GM21381 (cell line): Measurements from ENCODE around the gene KDM4B.

Experiments
- ATAC-seq: cut with Tn5 transposase; IDR thresholded peaks from one replicate; pipeline ENCODE4 v1.9.1; 2021; ENCODE audit warnings: mild to moderate bottlenecking, moderate library complexity; ENCODE audit not compliant: unreplicated experiment

The KDM4B gene

GRCh38 chr19:5119297-5119998, 150.5 kb downstream of the KDM4B start:
- no peak for ATAC-seq

DNA sequence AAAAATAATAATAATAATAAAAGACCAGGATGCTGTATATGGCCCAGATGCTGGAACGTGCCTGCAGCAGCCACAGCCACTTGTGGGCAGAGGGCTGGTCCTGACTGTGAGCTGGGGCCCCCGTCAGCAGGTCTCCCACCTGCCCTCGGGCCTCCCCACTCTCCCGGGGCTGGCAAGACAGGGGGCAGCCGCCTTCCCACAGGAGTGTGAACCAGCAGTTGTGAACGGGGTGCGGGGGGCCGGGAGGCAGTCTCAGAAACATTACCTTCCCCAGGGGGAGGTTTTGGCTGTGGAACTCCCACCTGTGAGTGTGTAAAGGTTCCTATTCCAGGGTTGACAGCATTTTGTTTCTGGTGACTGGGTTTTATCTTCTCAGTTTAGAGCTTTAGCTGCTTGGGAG, 151.4 kb downstream of the KDM4B start:
- ATAC-seq, result no peak

DNA sequence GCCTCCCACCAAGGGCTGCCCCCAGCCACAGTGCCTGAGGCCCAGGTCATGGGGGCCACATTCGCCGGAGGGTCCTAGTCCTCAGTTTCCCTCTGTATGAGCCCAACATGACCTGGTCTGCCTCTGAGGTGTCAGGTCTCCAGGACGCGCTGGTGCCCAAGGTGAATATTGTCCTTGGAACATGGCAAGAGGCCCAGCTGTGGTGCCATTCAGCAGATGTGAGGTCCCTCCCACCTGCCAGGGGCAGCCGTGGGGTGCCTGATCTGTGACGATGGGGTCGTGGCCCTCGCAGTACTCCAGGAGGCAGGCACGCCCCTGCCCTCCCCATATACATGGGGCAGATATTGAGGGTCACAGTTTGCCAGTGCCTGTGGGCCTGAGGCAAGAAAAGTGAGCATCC, 151.9 kb downstream of the KDM4B start:
- no peak for ATAC-seq

- no peak for ATAC-seq
These were observed 152.6 kb downstream of the KDM4B start for GRCh38 chr19:5121266-5122120.

DNA sequence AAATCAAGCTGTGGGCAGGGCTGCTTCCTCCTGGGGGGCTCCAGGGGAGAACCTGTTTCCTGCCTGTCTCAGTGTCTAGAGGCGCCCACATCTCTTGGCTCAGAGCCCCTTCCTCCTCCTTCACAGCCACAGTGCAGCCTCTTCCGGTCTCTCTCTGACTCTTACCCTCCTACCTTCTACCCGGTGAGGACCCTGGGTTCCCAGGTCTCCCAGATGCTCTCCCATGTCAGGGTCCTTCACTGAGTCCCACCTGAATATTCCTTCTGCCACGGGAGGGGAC, 153.1 kb downstream of the KDM4B start:
- ATAC-seq, result no peak

- ATAC-seq, result no peak
These were observed 153.9 kb downstream of the KDM4B start for GRCh38 chr19:5122671-5123409.

- no peak for ATAC-seq
These were observed 154.7 kb downstream of the KDM4B start for GRCh38 chr19:5123646-5124045.

GRCh38 chr19:5124111-5124855, 155.4 kb downstream of the KDM4B start:
- no peak for ATAC-seq

DNA sequence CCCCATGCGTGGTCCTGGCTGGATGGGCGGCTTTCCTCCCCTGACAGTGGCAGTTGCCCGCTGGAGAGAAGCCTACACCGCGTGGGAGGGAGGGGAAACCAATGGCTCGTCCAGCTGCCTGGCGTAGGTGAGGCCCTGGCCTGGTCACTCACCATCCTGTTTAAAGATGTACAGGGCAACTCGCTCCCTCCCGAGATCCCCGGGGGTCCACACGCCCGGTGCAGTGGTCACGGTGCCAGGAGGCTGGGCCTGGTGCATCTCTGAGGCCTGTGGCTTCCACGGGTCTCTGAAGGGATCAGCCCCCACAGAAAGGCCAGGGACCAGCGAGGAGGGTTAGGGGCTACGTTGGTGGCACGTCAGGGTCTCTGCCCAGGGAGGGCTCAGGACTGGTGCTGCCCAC, 156.5 kb downstream of the KDM4B start:
- no peak for ATAC-seq

GRCh38 chr19:5125797-5126497, 157.0 kb downstream of the KDM4B start:
- no peak for ATAC-seq

GRCh38 chr19:5126498-5127223, 157.7 kb downstream of the KDM4B start:
- ATAC-seq, result no peak

- ATAC-seq, result no peak
These were observed 158.8 kb downstream of the KDM4B start for GRCh38 chr19:5127717-5128116.

DNA sequence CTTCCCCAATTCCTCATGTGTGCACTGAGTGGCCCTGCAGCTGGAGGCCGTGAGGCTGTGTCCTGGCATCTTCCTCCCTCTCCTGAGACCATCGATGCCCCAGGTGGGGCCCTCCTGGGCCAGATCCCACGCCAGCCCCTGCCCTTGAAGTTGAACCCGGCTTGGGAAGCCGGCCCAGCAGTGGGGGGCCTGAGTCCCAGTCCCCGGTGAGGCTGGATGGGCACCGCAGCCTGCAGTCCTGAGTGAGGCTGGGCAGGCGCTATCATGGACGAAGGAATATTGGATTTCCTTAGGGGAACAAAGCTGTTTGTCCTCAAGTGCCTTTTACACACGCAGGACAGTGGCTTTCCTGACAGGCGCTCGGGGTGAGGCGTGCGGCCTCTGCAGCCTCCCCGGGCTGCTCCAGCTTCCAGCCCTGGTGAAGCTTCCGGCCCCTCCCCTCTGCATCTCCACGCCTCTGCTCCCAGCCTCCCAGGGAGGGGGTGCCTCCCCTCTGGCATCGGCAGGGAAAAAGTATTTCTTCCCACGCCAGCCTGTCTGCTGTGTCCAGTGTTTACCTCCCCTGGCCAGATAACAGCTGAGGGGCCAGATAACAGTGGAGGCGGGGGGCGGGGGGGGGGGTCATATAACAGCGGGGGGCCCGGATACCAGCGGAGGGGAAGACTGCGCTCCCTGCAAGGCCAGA, 159.5 kb downstream of the KDM4B start:
- ATAC-seq, result no peak

DNA sequence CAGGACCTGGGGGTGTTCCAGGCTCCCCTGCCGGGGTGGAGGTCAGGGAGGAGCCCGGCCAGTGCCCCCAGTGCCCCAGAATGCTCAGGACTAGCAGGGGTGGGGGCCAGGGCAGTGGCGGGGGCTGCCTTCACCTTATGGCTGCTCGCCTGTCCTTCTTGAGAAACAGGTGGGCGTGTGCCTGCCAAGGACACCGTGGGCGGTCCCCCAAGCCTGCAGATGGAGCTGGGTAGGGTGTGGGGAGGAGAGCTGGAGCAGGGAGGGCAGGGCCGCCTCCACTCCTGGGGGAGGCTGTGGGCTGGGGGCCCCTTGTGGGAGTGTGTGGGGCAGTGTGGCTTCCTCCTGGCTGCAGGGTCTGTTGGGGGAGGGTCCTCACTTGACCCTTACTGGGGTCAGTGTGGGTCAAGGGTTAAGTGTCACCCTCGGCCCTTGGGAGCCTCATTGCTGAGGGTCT, 160.1 kb downstream of the KDM4B start:
- ATAC-seq, result no peak

GRCh38 chr19:5129691-5130090, 160.8 kb downstream of the KDM4B start:
- ATAC-seq, result no peak

- ATAC-seq, result peak; percentile 51
These were observed 161.6 kb downstream of the KDM4B start for GRCh38 chr19:5130371-5131030.

GRCh38 chr19:5131031-5131505, 162.2 kb downstream of the KDM4B start:
- peak; percentile 43 for ATAC-seq

GRCh38 chr19:5131506-5132205, 162.7 kb downstream of the KDM4B start:
- ATAC-seq, result no peak
